NT2/D1 (cell line): ENCODE data around the gene NUMB.

ENCODE experiments used
- YY1 ChIP-seq: IDR thresholded peaks from 2 replicates; pipeline ENCODE4 v1.6.1; 2011; ENCODE audit not compliant: insufficient read length, insufficient read depth
- ZNF274 ChIP-seq: IDR thresholded peaks from 2 replicates; pipeline ENCODE4 v1.6.1; 2011; ENCODE audit warnings: mild to moderate bottlenecking, low read depth, low read length

- TF ChIP-seq ZNF274, result no peak
- no peak for TF ChIP-seq YY1
Observed at GRCh38 chr14:73503648-73504047, 45.3 kb upstream of the NUMB start.
